ENCODE results near the gene AKAP13. TPM values are rescaled to one million over a fixed set of nuclear protein-coding genes. Genes with fewer than 3 reads are reported as not detected.

AKAP13 gene
- total and polyA plus RNA-seq, 2 of the 8 experiments (the other 6 are each of a cell fraction or from before 2014, with no cell fraction given): 14.0 to 46.2 TPM

GRCh38 chr15:85770096-85771041, 390.0 kb downstream of the AKAP13 start:
- Histone ChIP-seq H2BK15ac (ENCODE audit: low read length) (no peak overlapping the region), H3K79me1 (ENCODE audit: low read depth, low read length) (peaks cover 42% of the 10 kb centered on the region), H4K91ac (replicated peaks; ENCODE audit: insufficient read length, low read length) (no peak overlapping the region), H3K23ac (ENCODE audit: insufficient read length) (no peak overlapping the region), H2BK120ac (replicated peaks; ENCODE audit: low read depth, low read length) (no peak overlapping the region), H2AK5ac (ENCODE audit: low read depth, low read length) (no peak overlapping the region), H3K4me3 (ENCODE audit: extremely low read depth in 1 of 4, insufficient read depth in 2 of 4, low read depth in 3 of 4, low read length in 4 of 4) (no peak overlapping the region), H3K56ac (replicated peaks; ENCODE audit: insufficient read length, low read depth, low read length) (no peak overlapping the region), H2BK5ac (ENCODE audit: low read depth, low read length) (no peak overlapping the region; the same call in 1 of the 2 replicates), H3K4ac (replicated peaks; ENCODE audit: insufficient read length, low read depth, low read length) (no peak overlapping the region), H3K27ac (ENCODE audit: low read depth, low read length) (no peak overlapping the region), H3K14ac (ENCODE audit: insufficient read length) (no peak overlapping the region), H3K27me3 (replicated peaks in 1 of 4; ENCODE audit: control insufficient read depth in 3 of 4, extremely low read depth in 1 of 4, insufficient read depth in 3 of 4, low read length in 3 of 4) (no peaks in the 10 kb centered on the region), H4K5ac (ENCODE audit: insufficient read length, low read depth, low read length) (no peak overlapping the region), H2BK12ac (ENCODE audit: low read depth, low read length) (no peak overlapping the region), H3K79me2 (ENCODE audit: control insufficient read depth in 1 of 2, insufficient read depth in 2 of 2, low read length in 2 of 2) (peaks cover 3 to 87% of the 10 kb centered on the region in 2 experiments), H3K4me1 (replicated peaks in 1 of 4; ENCODE audit: control insufficient read depth in 3 of 4, insufficient read depth in 4 of 4, low read length in 3 of 4) (peaks cover 0 to 15% (median 3%) of the 10 kb centered on the region in 4 experiments; a peak in 4 of 7 replicates), H3K4me2 (ENCODE audit: insufficient read depth in 1 of 2, low read depth in 2 of 2, low read length in 2 of 2) (no peak overlapping the region), H3K9ac (replicated peaks in 1 of 4; ENCODE audit: extremely low read depth in 1 of 4, low read depth in 3 of 4, low read length in 3 of 4) (no peak overlapping the region), H4K8ac (ENCODE audit: extremely low read depth, insufficient read depth, low read length) (no peak overlapping the region), H3K23me2 (ENCODE audit: low read depth, low read length) (no peaks in the 10 kb centered on the region), H3K36me3 (ENCODE audit: control insufficient read depth in 2 of 4, insufficient read depth in 4 of 4, low read length in 3 of 4) (peaks cover 3 to 9% (median 6%) of the 10 kb centered on the region in 4 experiments; a peak in 5 of 8 replicates), H2AFZ (ENCODE audit: low read length) (no peak overlapping the region), H4K20me1 (replicated peaks in 1 of 2; ENCODE audit: control insufficient read depth in 1 of 2, insufficient read depth in 2 of 2, low read length in 2 of 2) (peaks cover 27 to 41% of the 10 kb centered on the region in 2 experiments), H3K18ac (ENCODE audit: extremely low read depth, low read length) (no peak overlapping the region), H3K9me3 (ENCODE audit: insufficient read depth in 2 of 2, low read depth in 1 of 2, low read length in 1 of 2) (no peaks in the 10 kb centered on the region; a peak in 1 of 4 replicates), H2BK20ac (ENCODE audit: low read length) (no peak overlapping the region)
- DNase-seq (ENCODE audit: low read depth in 1 of 2, low spot score in 2 of 2): no peak
- CTCF ChIA-PET (ENCODE audit: partially characterized antibody): interaction anchor here (0.8 to 2.3 kb wide), 6 partner anchors 8 to 60 kb away, joined by 3 to 5 read pairs (median 4); no protein-coding TSS in a partner anchor
- POLR2A ChIA-PET (ENCODE audit: partially characterized antibody): no interaction called here
- FAIRE-seq: no peak
- TF ChIP-seq ZNF274 (IDR thresholded peaks at IDR 0.05; ENCODE audit: borderline replicate concordance, extremely low read depth, low read length) (no peak), RNF2 (IDR thresholded peaks at IDR 0.05; ENCODE audit: borderline replicate concordance, low read depth, low read length, missing control alignments, poor library complexity, severe bottlenecking) (no peak), JUN (IDR thresholded peaks at IDR 0.05; ENCODE audit: low read depth, low read length) (no peak), RXRA (IDR thresholded peaks at IDR 0.05; ENCODE audit: insufficient read depth, low read depth, low read length) (no peak), KDM5A (IDR thresholded peaks at IDR 0.05; ENCODE audit: low read length) (no peak)
- 85% methylated on average over 21 of the region's 21 CpGs; no CpG with 5 or more reads in 1 of the 2 experiments for WGBS, 2 experiments (ENCODE audit: extremely low coverage in 1 of 2, insufficient coverage in 1 of 2, insufficient read length in 1 of 2, insufficient replicate concordance in 2 of 2, low coverage in 1 of 2, low lambda C conversion rate in 2 of 2, missing lambda C conversion rate in 1 of 2)

Data from H1 (cell line).